IMR-90 (cell line): Measurements from ENCODE around the gene AFG1L.

ENCODE experiments used
- CEBPB ChIP-seq: IDR thresholded peaks from 2 replicates; pipeline ENCODE4 v1.6.1; 2012; ENCODE audit warnings: low read depth, low read length, improper control_type of control experiment
- FOS ChIP-seq: fragments of 150-350 bp; IDR thresholded peaks from 2 replicates; pipeline ENCODE4 v1.6.1; 2016; ENCODE audit warnings: low read depth, low read length
- MAZ ChIP-seq: IDR thresholded peaks from 2 replicates; pipeline ENCODE4 v1.6.1; 2012; ENCODE audit warnings: low read depth, mild to moderate bottlenecking, low read length, improper control_type of control experiment, moderate library complexity, borderline replicate concordance
- MXI1 ChIP-seq: IDR thresholded peaks from 2 replicates; pipeline ENCODE4 v1.6.1; 2012; ENCODE audit warnings: low read depth, mild to moderate bottlenecking, low read length, moderate library complexity, borderline replicate concordance
- POLR2A ChIP-seq: IDR thresholded peaks from 2 replicates; pipeline ENCODE4 v1.6.1; 2012; ENCODE audit warnings: mild to moderate bottlenecking, low read depth, low read length
- RAD21 ChIP-seq: IDR thresholded peaks from 2 replicates; pipeline ENCODE4 v1.6.1; 2012; ENCODE audit warnings: low read length, improper control_type of control experiment
- RCOR1 ChIP-seq: IDR thresholded peaks from 2 replicates; pipeline ENCODE4 v1.6.1; 2012; ENCODE audit warnings: mild to moderate bottlenecking, low read length, improper control_type of control experiment; ENCODE audit not compliant: insufficient replicate concordance
- RFX5 ChIP-seq: IDR thresholded peaks from 2 replicates; pipeline ENCODE4 v1.8.0; 2012; ENCODE audit warnings: low read depth, mild to moderate bottlenecking, low read length, moderate library complexity
- SMC3 ChIP-seq: fragments of 150-350 bp; IDR thresholded peaks from 2 replicates; pipeline ENCODE4 v1.6.1; 2016; ENCODE audit warnings: low read depth, mild to moderate bottlenecking, antibody characterized with exemption, low read length, moderate library complexity
- USF2 ChIP-seq: fragments of 150-350 bp; IDR thresholded peaks from 2 replicates; pipeline ENCODE4 v1.6.1; 2017; ENCODE audit warnings: mild to moderate bottlenecking, antibody characterized with exemption, low read length, low read depth
- TF ChIP-seq, protein P1 (sequence below): conservative IDR thresholded peaks from 2 replicates; pipeline ENCODE4 v1.5.1; 2012; ENCODE audit warnings: mild to moderate bottlenecking, low read depth, low read length, improper control_type of control experiment

- TF ChIP-seq RAD21 (no peak), POLR2A (peak; percentile 66), RFX5 (no peak), MAZ (peak; percentile 88; the same call in 1 of the 2 replicates), CEBPB (no peak), SMC3 (no peak), USF2 (no peak), MXI1 (no peak), RCOR1 (peak; percentile 12), FOS (no peak)
- TF ChIP-seq, protein P1, sequence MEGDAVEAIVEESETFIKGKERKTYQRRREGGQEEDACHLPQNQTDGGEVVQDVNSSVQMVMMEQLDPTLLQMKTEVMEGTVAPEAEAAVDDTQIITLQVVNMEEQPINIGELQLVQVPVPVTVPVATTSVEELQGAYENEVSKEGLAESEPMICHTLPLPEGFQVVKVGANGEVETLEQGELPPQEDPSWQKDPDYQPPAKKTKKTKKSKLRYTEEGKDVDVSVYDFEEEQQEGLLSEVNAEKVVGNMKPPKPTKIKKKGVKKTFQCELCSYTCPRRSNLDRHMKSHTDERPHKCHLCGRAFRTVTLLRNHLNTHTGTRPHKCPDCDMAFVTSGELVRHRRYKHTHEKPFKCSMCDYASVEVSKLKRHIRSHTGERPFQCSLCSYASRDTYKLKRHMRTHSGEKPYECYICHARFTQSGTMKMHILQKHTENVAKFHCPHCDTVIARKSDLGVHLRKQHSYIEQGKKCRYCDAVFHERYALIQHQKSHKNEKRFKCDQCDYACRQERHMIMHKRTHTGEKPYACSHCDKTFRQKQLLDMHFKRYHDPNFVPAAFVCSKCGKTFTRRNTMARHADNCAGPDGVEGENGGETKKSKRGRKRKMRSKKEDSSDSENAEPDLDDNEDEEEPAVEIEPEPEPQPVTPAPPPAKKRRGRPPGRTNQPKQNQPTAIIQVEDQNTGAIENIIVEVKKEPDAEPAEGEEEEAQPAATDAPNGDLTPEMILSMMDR: no peak
Observed at GRCh38 chr6:108559097-108559883, 264.4 kb downstream of the AFG1L start.
